RWPE2 (cell line): ENCODE measurements around the gene HSD17B3.

Source experiments
- ATAC-seq: fragments of 200-7000 bp; cut with Tn5 transposase; 3 replicates; pipeline ENCODE4 v1.9.1; 2021; ENCODE audit warnings: low read depth
- DNase-seq: peaks from one replicate; pipeline ENCODE4 v3.0.0-alpha.2; 2020; ENCODE audit warnings: low spot score
- H3K27ac ChIP-seq: fragments of 450-650 bp; 2 replicates; pipeline ENCODE4 v1.5.1; 2017; ENCODE audit warnings: mild to moderate bottlenecking; ENCODE audit not compliant: poor library complexity, severe bottlenecking
- H3K27me3 ChIP-seq: fragments of 250-450 bp; sonication (Bioruptor Pico); 2 replicates; pipeline ENCODE4 v1.5.1; 2021; ENCODE audit warnings: mild to moderate bottlenecking, moderate library complexity; ENCODE audit not compliant: insufficient read depth, poor library complexity, severe bottlenecking
- H3K36me3 ChIP-seq: fragments of 250-450 bp; sonication (Bioruptor Pico); 2 replicates; pipeline ENCODE4 v1.5.1; 2020; ENCODE audit warnings: low read depth, mild to moderate bottlenecking, moderate library complexity
- H3K4me1 ChIP-seq: fragments of 250-450 bp; sonication (Bioruptor Pico); 2 replicates; pipeline ENCODE4 v1.5.1; 2021; ENCODE audit warnings: mild to moderate bottlenecking, moderate library complexity; ENCODE audit not compliant: insufficient read depth, poor library complexity, severe bottlenecking
- H3K4me3 ChIP-seq: fragments of 250-450 bp; sonication (Bioruptor Pico); 2 replicates; pipeline ENCODE4 v1.5.1; 2021; ENCODE audit warnings: mild to moderate bottlenecking, moderate library complexity; ENCODE audit not compliant: severe bottlenecking
- H3K9me3 ChIP-seq: fragments of 250-450 bp; sonication (Bioruptor Pico); 2 replicates; pipeline ENCODE4 v1.5.1; 2021; ENCODE audit warnings: mild to moderate bottlenecking, moderate library complexity; ENCODE audit not compliant: severe bottlenecking
- CTCF ChIP-seq: fragments of 450-650 bp; IDR thresholded peaks from one replicate; pipeline ENCODE4 v1.5.1; 2017; ENCODE audit warnings: mild to moderate bottlenecking, moderate library complexity; ENCODE audit not compliant: poor library complexity, severe bottlenecking

Gene HSD17B3

DNA sequence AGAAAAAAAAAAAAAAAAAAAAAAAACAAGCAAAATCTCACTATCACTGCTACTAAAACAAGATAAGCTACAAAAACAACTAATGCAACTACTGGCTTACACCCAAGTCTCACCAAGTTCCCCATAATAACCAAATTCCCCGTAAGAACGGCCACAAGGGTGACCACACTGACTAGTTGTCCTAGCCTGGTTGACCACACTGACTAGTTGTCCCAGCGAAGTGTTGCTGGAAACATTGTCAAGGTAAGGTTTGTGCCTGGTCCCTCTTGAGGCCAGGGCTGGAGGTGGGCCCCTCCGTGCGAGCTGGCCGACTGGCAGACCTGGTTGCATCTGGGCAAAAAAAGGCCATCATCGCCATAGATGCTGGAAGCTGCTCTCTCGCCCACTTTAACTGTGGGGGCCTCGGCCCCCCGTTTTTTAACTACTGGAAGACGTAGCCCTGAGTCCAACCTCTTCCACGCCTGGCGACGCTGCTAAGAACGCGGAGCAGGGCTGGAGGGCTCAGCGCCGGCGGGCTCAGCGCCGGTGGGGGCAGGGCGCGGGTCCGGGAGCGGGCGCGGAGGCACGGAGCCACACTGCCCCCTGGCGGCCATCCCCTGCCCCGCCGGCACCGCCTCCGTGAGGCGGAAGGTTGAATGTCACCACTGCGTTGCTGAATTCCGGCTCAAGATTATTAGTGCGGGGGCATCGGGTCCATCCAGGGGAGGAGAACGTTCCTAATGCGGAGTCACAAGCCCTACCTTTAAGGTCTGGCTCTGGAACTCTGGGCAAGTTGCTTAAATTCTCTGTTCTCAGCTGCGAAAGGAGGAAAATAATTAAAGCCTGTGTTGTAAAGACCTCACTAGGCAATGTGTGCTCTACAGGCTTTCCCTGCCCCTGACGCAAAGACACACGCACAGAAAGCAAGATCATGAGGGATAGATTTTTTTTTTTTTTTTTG is 84.0 kb downstream of the HSD17B3 start:
- no peak overlapping the region for H3K27ac ChIP-seq
- H3K36me3 ChIP-seq = no peaks in the 10 kb centered on the region
- DNase-seq = no peak

GRCh38 chr9:96217294-96217707 is 84.7 kb downstream of the HSD17B3 start:
- H3K9me3 ChIP-seq = no peaks in the 10 kb centered on the region
- no peaks in the 10 kb centered on the region for H3K4me1 ChIP-seq
- TF ChIP-seq CTCF = no peak
- H3K4me3 ChIP-seq = no peak overlapping the region
- no peaks in the 10 kb centered on the region for H3K27me3 ChIP-seq
- no peaks in the 10 kb centered on the region for H3K36me3 ChIP-seq
- DNase-seq (no peak), ATAC-seq (no peak)
- H3K27ac ChIP-seq = no peak overlapping the region

More for the DNA sequence above, 84.0 kb downstream of the HSD17B3 start:
- no peaks in the 10 kb centered on the region for H3K9me3 ChIP-seq
- peak; percentile 85 for ATAC-seq
- peak overlapping the region; percentile 4 for H3K4me3 ChIP-seq
- no peaks in the 10 kb centered on the region for H3K4me1 ChIP-seq
- H3K27me3 ChIP-seq = no peaks in the 10 kb centered on the region
- TF ChIP-seq CTCF = peak; percentile 96

- TF ChIP-seq CTCF = no peak
Measured at GRCh38 chr9:96216583-96216982, 85.4 kb downstream of the HSD17B3 start.

GRCh38 chr9:96215841-96216240 is 86.1 kb downstream of the HSD17B3 start:
- ATAC-seq (no peak), DNase-seq (no peak)
- Histone ChIP-seq H3K9me3 (no peaks in the 10 kb centered on the region), H3K4me3 (no peak overlapping the region), H3K27ac (no peak overlapping the region), H3K27me3 (no peaks in the 10 kb centered on the region), H3K4me1 (no peaks in the 10 kb centered on the region), H3K36me3 (no peaks in the 10 kb centered on the region)
- TF ChIP-seq CTCF = no peak

More at GRCh38 chr9:96216583-96216982, 85.4 kb downstream of the HSD17B3 start:
- no peak overlapping the region for H3K4me3 ChIP-seq
- ATAC-seq (no peak), DNase-seq (no peak)
- no peaks in the 10 kb centered on the region for H3K27me3 ChIP-seq
- H3K4me1 ChIP-seq = no peaks in the 10 kb centered on the region
- H3K9me3 ChIP-seq = no peaks in the 10 kb centered on the region
- H3K27ac ChIP-seq = no peak overlapping the region
- H3K36me3 ChIP-seq = no peaks in the 10 kb centered on the region

DNA sequence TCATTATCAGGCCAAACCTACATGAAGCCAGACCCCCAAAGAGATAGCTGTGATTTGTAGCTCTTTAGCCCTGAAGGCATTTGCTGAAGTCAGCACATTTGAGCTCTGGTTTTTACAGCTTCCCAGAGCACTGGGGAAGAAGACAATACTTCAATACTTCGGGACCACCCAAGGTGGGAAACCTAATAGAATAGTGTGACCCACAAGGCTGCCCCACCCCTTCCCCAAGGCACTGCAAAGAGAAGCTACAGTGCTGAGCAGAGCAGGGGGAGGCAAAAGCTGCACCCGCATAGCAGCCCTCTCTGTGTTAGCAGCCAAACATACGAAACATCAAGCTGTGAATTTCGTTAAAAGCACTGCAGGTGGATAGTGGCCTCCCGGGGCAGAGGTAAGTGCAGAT is 87.3 kb downstream of the HSD17B3 start:
- peaks cover 2% of the 10 kb centered on the region for H3K4me1 ChIP-seq
- no peaks in the 10 kb centered on the region for H3K9me3 ChIP-seq
- no peak for TF ChIP-seq CTCF
- DNase-seq = no peak
- no peak overlapping the region for H3K27ac ChIP-seq
- H3K27me3 ChIP-seq = no peaks in the 10 kb centered on the region
- no peaks in the 10 kb centered on the region for H3K36me3 ChIP-seq
- H3K4me3 ChIP-seq = no peak overlapping the region
- ATAC-seq = no peak
